ENCODE measurements around the gene PRTN3. TPM values are rescaled to one million over a fixed set of nuclear protein-coding genes. Genes with fewer than 3 reads are reported as not detected.

The PRTN3 gene
- total RNA-seq, 1 donor = not detected

DNA sequence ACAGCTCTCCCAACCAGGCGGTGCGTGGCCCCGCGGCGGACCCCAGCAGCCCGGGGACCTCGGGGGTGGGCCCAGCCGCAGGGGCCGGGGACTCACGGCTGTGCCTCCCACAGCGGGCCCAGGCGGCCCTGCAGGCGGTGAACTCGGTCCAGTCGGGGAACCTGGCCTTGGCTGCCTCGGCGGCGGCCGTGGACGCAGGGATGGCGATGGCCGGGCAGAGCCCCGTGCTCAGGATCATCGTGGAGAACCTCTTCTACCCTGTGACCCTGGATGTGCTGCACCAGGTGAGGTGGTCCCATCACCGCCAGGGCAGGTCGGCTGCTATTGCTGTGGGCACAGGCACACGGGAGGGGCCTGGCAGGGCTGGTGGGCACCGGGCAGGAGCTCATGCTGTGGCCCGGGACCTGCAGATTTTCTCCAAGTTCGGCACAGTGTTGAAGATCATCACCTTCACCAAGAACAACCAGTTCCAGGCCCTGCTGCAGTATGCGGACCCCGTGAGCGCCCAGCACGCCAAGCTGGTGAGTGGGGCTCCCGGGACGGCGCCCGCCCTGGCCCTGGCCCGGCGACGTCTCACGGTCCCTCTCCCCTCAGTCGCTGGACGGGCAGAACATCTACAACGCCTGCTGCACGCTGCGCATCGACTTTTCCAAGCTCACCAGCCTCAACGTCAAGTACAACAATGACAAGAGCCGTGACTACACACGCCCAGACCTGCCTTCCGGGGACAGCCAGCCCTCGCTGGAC lies 36.2 kb upstream of the PRTN3 start:
- peaks cover 95% of the 10 kb centered on the region for H4K20me1 ChIP-seq (ENCODE audit: insufficient read depth, low read length)
- H3K79me2 ChIP-seq (ENCODE audit: insufficient read depth, low read length) = peaks cover 98% of the 10 kb centered on the region
- H3K36me3 ChIP-seq (ENCODE audit: insufficient read depth, low read length) = peaks cover 88% of the 10 kb centered on the region
- peak; percentile 85 for DNase-seq (ENCODE audit: insufficient read length, low spot score, missing footprints)
- no peak for TF ChIP-seq CTCF (IDR thresholded peaks at IDR 0.05; ENCODE audit: extremely low read depth, low read depth, low read length)
- no peak overlapping the region for H3K4me2 ChIP-seq (ENCODE audit: insufficient read depth, low read length)
- H3K27ac ChIP-seq (ENCODE audit: low read depth, low read length) = no peak overlapping the region
- H3K27me3 ChIP-seq (ENCODE audit: insufficient read depth, low read length) = no peaks in the 10 kb centered on the region
- peaks cover 32% of the 10 kb centered on the region for H3K4me1 ChIP-seq (ENCODE audit: insufficient read depth, low read length)
- no peak overlapping the region for H3K4me3 ChIP-seq (ENCODE audit: insufficient read depth, low read length)
- H2AFZ ChIP-seq (ENCODE audit: low read length) = no peak overlapping the region
- no peaks in the 10 kb centered on the region for H3K9me3 ChIP-seq (ENCODE audit: low read depth, low read length)

DNA sequence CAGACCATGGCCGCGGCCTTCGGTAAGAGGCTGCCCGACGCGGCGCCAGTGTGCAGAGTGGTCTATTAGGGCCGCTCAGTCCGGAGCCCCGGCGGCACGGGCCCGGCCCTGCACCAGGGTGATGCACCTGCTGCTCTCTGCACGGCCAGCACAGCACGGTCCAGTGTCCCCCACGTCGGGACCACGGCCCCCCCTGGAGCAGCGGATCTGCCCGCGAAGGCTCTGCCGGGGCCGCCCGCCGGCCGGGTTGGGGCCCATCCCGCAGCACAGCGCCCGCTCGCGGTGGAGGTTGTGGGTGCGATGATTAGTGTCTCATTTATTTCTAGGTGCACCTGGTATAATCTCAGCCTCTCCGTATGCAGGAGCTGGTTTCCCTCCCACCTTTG lies 35.6 kb upstream of the PRTN3 start:
- Histone ChIP-seq H3K27ac (ENCODE audit: low read depth, low read length) (no peak overlapping the region), H3K36me3 (ENCODE audit: insufficient read depth, low read length) (peaks cover 91% of the 10 kb centered on the region), H4K20me1 (ENCODE audit: insufficient read depth, low read length) (peaks cover 95% of the 10 kb centered on the region), H3K4me3 (ENCODE audit: insufficient read depth, low read length) (no peak overlapping the region), H3K9me3 (ENCODE audit: low read depth, low read length) (no peaks in the 10 kb centered on the region), H3K79me2 (ENCODE audit: insufficient read depth, low read length) (peaks cover 98% of the 10 kb centered on the region), H3K27me3 (ENCODE audit: insufficient read depth, low read length) (no peaks in the 10 kb centered on the region), H3K4me2 (ENCODE audit: insufficient read depth, low read length) (no peak overlapping the region), H2AFZ (ENCODE audit: low read length) (no peak overlapping the region), H3K4me1 (ENCODE audit: insufficient read depth, low read length) (peaks cover 27% of the 10 kb centered on the region)
- TF ChIP-seq CTCF (IDR thresholded peaks at IDR 0.05; ENCODE audit: extremely low read depth, low read depth, low read length) = no peak
- peak; percentile 88 for DNase-seq (ENCODE audit: insufficient read length, low spot score, missing footprints)

GRCh38 chr19:805600-806550 lies 34.9 kb upstream of the PRTN3 start:
- peaks cover 91% of the 10 kb centered on the region for H3K36me3 ChIP-seq (ENCODE audit: insufficient read depth, low read length)
- no peak for TF ChIP-seq CTCF (IDR thresholded peaks at IDR 0.05; ENCODE audit: extremely low read depth, low read depth, low read length)
- H2AFZ ChIP-seq (ENCODE audit: low read length) = no peak overlapping the region
- peaks cover 19% of the 10 kb centered on the region for H3K4me1 ChIP-seq (ENCODE audit: insufficient read depth, low read length)
- H3K9me3 ChIP-seq (ENCODE audit: low read depth, low read length) = no peaks in the 10 kb centered on the region
- no peak overlapping the region for H3K4me2 ChIP-seq (ENCODE audit: insufficient read depth, low read length)
- H4K20me1 ChIP-seq (ENCODE audit: insufficient read depth, low read length) = peaks cover 92% of the 10 kb centered on the region
- peaks cover 97% of the 10 kb centered on the region for H3K79me2 ChIP-seq (ENCODE audit: insufficient read depth, low read length)
- DNase-seq (ENCODE audit: insufficient read length, low spot score, missing footprints) = peak; percentile 84
- no peak overlapping the region for H3K4me3 ChIP-seq (ENCODE audit: insufficient read depth, low read length)
- H3K27me3 ChIP-seq (ENCODE audit: insufficient read depth, low read length) = no peaks in the 10 kb centered on the region
- no peak overlapping the region for H3K27ac ChIP-seq (ENCODE audit: low read depth, low read length)
